GM18870 (cell line): Measurements from ENCODE around the gene ABCB4.
A peak's percentile ranks its signal among the peaks of the same experiment; 100 is the strongest.

Source experiments
- ATAC-seq: cut with Tn5 transposase; IDR thresholded peaks from one replicate; pipeline ENCODE4 v1.9.1; 2021; ENCODE audit warnings: moderate library complexity; ENCODE audit not compliant: unreplicated experiment

The ABCB4 gene

DNA sequence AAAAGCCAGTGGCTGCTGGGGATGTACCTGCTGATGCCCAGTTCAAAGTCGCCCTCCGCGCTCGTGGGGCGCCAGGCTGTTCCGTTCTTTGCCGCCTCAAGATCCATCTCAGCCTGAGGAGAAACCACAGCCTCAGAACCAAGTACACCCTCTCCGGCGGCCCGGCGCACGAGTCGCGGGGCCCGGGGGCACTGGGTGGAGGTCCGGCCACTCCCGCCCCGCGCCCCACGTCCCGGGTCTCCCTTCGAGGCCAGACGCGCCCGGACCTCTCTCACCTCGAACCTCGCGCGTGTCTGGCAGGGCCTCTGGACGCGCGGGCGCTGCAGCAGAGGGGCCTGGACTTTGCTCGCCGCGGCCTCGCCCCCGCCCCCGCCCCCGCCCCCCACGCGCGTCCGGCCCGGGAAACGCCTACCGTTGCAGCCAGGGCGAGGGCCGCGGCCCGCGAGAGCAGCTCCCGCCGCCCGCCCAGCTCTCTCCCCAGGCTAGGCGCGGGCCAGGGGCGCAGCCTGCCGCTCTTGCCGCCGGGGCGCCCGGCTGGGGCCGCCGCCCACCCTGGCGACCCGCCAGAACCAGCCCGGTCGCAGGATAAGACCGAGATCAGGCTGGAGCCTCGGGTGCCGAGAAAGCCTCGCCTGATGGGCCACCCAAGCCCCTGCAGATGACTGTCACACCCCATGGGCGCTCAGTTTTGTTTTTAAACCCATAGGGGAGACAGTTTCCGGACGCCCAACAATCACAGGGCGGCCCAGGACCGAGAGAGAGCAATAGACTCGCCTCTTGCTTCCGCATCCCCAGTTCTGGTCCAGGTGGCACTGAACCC lies at the start of gene ABCB4:
Gene ABCB4 (minus strand): TSS at position 322 of the 820 bp plus-strand sequence. CDS start 215 bp downstream, at position 107.
- ATAC-seq, result no peak

DNA sequence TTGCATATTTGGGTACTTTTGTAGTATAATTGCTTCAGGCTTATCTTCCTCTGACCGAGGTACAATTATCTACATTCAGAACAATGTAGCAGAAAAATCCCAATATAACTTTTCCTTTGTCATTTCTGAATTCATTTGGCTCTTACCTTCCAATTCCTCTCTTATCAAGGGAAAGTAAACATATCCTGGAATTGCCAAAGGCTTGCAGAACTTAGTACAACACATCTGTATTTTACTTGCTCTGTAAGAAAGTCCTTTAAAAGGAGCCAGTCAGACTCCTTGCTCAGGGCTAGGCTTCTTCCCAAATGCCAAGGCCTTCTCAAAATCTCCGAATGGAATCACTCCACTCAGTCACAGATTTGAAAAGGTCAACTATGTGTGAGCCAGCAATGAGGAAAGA lies 43.3 kb upstream of the ABCB4 start:
- no peak for ATAC-seq

DNA sequence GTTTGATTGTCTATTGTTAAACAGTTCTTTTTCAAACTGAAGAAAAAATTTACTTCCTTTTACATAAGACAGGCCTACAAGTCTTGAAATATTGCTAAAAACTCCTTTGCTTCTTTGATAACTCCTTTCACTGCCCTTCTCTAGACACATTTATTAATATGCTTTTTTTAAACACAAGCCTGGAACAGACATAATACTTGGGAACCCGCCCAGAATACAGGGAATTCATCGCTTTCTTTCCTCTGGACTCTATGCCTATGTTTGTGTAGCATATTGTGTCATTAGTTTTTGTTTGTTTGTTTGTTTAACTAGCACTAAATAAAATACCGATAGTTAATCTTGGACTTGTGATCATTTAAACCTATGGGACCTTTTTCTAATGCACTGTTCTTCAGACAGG lies 42.4 kb upstream of the ABCB4 start:
- ATAC-seq, result no peak

GRCh38 chr7:87517136-87517815 lies 41.8 kb upstream of the ABCB4 start:
- no peak for ATAC-seq

GRCh38 chr7:87513735-87514335 lies 38.4 kb upstream of the ABCB4 start:
- no peak for ATAC-seq

- no peak for ATAC-seq
Observed at GRCh38 chr7:87512906-87513305, 37.4 kb upstream of the ABCB4 start.

GRCh38 chr7:87511510-87511909 lies 36.0 kb upstream of the ABCB4 start:
- no peak for ATAC-seq

DNA sequence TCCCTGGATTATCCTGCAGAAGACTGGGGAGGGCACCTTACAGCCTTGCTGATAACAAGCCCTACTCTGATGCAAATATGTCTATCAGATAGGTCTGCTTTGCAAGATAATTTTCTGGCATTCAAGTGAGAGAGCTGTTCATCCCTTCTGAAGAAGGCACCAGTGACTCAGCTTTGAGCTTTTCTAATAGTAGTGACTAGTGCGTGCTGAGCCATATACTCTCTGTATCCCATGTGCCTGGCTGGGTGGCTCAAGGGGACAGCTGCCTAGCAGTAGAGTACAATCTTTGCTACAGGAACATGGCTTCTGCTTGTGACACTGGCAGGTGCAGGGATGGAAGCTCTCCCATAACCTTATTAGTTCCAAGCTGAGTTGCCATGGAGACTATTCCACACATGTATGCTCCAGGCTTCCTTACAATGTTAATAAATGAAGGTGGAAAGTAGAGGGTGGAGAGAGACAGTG lies 35.0 kb upstream of the ABCB4 start:
- no peak for ATAC-seq

- no peak for ATAC-seq
Observed at GRCh38 chr7:87507446-87507845, 32.0 kb upstream of the ABCB4 start.

DNA sequence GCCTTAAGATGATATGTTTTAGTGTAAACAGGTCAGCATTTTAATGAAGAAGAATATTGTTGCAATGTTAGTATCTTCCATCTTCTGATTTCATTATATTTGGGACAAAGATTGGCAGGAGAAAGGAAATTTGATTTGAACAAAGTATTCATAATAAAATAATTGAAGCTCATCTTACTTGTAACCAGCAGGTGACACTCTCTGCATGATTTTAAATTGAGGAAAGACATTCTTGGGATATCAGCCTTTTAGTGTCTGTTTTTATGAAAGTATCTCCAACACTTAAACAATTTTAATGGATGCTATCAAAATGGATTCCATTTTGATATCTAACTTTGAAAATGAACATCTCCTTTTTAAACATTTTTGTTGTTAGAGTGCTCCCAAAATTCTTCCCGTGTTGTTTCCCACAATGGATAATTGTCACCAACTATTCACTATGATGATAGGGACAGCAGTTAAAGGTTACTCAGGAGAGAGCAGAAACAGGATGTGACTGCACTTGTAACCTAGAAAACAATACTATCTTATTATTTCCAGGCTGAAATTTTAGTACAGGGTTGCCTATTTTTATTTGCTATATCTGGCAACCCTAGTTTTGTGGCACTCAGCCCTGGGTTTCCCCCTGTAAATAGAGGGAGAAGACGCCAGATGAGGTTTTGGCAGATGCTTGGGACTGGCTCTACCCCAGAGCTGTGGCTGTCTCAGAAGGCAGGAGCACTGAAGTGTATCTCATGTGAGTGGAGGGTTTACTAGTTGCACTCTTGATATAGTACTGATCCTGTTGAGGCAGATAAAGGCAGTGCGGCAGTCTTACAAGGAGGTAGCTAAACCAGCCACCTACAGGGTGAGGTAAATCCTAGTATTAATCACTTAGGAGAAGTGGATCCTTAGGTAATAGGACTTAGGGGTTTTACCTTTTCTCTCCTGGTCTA lies 31.0 kb upstream of the ABCB4 start:
- no peak for ATAC-seq

GRCh38 chr7:87505557-87506245 lies 30.2 kb upstream of the ABCB4 start:
- ATAC-seq, result peak; percentile 46

GRCh38 chr7:87505122-87505521 lies 29.6 kb upstream of the ABCB4 start:
- ATAC-seq, result no peak

GRCh38 chr7:87499494-87499893 lies 24.0 kb upstream of the ABCB4 start:
- ATAC-seq, result no peak

GRCh38 chr7:87498893-87499292 lies 23.4 kb upstream of the ABCB4 start:
- no peak for ATAC-seq

DNA sequence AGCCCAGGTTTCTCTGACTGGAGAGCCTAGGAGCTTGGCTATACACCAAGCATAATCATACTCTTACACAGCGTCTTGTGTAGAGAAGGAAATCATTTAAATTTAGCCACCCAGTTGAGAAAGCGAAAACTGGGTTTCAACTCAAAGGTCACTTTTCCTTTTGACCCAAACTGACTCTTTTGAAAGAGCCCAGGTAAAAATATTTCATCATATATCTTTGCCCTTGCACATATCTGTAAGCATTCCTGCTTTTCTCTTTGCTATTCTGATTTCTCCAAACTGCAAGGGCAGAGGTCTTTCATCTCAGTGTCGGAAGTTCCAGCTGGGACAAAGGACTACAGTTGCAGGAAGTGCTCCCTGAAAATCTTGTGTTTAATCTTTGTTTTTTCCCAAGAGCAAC lies 22.0 kb upstream of the ABCB4 start:
- ATAC-seq, result no peak

GRCh38 chr7:87495366-87495765 lies 19.9 kb upstream of the ABCB4 start:
- ATAC-seq, result no peak

GRCh38 chr7:87494454-87494853 lies 19.0 kb upstream of the ABCB4 start:
- ATAC-seq, result no peak

DNA sequence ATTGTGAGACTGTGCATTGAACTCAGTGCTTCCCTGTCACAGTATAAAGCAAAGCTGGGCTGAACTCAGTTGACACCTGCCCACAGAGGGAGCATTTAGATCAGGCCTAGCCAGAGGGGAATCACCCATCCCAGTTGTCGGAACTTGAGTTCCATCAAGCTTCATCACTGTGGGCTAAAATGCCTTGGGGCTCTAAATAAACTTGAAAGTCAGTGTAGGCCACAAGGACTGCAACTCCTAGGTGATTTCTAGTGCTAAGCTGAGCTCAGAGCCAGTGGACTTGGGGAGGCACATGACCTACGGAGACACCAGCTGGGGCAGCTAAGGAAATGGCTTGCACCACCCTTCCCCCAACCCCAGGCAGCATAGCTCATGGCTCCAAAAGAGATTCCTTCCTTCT lies 7.7 kb upstream of the ABCB4 start:
- no peak for ATAC-seq

DNA sequence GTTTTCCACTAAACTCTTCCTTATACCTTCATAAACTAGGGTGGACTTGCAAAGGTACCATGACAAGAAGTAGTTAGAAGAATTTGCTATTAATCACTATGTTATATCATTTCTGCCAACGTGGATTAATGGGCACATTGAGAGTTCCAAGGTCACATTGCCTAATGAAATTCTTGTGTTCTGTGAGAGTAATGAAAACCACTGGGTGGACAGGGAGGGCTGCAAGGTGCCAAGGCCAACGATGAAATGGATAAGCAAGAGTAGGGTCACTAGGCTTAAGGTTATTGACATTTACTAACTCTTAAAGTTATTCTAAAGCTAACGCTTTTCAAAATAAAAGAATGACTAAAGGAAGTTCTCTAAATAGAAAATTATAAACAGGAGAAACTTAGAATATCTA lies 6.6 kb upstream of the ABCB4 start:
- ATAC-seq, result no peak

DNA sequence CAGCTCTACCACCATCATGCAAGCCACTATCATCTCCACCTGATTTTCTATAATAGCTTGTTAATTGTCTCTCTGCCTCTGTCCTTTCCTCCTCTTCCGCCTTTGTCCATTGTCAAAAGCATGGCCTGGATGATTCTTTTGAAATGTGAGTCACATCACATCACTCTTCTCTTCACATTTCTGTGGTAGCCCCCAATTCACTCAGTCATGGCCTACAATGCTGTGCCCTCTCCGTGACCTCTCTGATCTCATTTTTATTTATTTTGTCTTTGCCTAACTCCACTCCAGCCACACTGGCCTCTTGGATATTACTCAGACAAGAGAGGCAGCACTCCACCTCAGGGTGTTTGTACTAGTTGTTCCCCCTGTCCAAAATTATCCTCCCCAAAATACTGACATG lies 4.9 kb upstream of the ABCB4 start:
- no peak for ATAC-seq
